ENCODE measurements around the gene TIFAB.

- TF ChIP-seq CTCF (IDR thresholded peaks at IDR 0.05; ENCODE audit: low read length) (no peak), EZH2 (IDR thresholded peaks at IDR 0.05; ENCODE audit: borderline replicate concordance, low read length) (no peak)
These were observed 23.6 kb downstream of the TIFAB start for GRCh38 chr5:135428586-135428985.

All from OCI-LY1 (cell line).